ENCODE measurements around the gene C20orf144. TPM values are rescaled to one million over a fixed set of nuclear protein-coding genes. Genes with fewer than 3 reads are reported as not detected.

Gene C20orf144
- polyA plus RNA-seq, 4 donors = 0.11 to 0.46 (median 0.44) TPM

DNA sequence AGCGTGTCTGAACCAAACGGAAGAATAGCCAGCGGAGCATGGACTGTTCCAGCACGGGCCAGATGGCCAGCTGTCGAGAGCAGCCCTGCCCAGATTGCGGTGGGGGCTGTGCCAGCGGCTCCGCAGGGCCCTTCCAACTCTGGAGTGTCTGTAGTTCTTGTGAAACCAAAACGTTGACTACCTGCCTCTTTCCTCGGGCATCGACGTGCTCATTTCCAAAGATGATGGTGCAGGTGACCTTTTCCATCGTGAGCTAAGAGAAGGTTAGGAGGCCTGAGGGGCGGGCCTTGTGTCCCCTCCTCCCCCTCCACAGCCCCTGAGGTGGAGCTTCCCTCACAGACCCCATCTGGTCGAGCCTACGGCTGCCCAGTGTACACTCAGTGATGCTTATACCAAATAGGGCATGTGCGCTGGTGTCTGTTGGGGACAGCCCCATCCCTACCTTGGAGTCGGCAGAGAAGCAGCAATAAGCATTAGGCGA is 12.9 kb upstream of the C20orf144 start:
- DNase-seq (ENCODE audit: low read depth in 4 of 4, low spot score in 2 of 4) = no peak

- no peak for DNase-seq (ENCODE audit: low read depth in 4 of 4, low spot score in 2 of 4)
Measured at GRCh38 chr20:33650111-33650752, 11.9 kb upstream of the C20orf144 start.

DNA sequence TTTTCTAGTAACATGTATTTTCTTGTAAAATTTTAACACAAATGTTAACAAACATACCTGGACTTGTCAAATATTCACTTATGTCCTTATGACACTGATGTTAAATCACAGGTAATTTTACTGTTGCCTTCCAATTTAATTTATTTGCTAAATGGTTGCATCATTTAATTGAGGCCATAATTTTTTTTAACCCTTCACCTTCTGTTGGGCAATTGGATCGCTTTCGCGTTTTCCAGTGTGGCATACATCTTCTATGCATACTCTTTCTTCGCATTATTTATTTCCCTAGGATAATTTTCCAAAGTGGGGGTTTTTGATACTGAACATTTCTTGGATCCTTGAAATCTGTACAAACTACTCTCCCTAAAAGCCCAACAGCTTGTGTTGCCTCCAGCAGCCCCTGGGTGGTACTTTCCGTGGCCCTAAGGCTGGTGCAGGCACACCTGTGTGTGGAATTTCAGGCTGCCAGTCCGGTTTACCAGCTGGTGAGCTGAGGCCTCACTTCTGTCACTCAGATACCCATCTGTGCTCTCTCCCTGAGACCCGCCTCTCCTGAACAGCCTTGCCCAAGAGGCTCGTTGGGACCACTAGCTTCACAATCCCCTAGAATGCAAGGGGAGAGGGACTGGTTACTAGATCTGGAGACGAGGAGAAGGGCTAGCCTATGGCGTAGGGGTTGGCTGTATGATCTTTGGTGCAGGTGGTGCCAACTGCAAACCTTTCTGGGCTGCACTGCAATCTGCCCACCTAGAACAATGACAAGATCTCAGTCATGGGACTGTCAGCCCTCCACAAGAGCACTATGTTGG is 11.2 kb upstream of the C20orf144 start:
- no peak for DNase-seq (ENCODE audit: low read depth in 4 of 4, low spot score in 2 of 4)

DNA sequence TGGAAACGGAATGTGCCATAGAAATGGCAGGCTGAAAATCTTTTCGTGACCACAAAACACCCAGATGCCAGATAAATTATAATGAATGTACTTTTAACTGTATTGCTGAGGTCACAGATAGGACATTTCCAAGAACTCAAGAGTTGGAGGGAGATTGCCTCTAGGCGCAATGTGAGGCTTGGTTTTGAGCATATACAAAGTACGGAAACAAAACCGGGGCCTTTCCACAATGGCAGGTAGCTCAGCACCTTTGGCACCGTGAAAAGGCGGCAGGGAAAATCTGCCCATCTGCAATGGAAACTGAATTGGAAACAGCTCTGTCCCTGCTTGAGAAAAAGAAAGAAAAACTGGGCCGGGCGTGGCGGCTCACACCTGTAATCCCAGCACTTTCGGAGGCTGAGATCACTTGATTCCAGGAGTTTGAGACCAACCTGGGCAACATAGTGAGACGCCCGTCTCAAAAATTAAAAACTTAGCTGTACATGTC is 10.5 kb upstream of the C20orf144 start:
- DNase-seq (ENCODE audit: low read depth in 4 of 4, low spot score in 2 of 4) = no peak

DNA sequence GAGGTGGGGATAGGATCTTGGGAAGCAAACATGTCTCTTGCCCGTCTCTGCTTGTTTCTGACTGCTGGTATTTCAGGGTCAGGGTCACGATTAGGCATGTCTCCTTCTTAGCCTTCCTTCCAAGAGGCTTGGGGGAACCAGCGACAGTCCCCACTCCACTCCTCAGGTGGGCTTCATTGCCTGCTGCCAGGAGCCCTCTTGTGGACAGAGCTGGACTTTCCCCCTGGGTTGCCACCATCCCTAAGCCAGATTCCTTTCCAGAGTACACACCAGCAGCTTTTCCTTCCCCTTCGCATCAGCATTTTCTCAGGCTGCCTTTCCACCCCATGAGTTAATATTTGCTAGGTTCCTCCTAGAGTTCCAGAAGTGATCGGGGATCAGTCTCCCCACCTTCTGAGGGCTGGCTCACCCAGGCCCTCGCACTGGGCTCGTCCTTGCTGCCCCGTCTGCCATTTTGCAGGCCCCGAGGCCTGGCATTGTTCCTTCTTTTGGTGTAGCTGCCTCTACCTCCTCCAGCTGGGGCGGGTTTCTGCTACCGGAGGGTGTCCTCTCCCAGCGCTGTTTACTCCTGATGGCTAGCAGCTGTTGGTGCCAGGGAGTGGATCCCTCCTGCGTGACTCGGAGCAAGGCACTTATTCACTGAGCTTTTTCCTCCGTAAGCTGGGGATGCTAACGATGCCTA is 8.8 kb upstream of the C20orf144 start:
- DNase-seq (ENCODE audit: low read depth in 4 of 4, low spot score in 2 of 4) = no peak

- DNase-seq (ENCODE audit: low read depth in 4 of 4, low spot score in 2 of 4) = no peak
Measured at GRCh38 chr20:33653900-33654596, 8.1 kb upstream of the C20orf144 start.

DNA sequence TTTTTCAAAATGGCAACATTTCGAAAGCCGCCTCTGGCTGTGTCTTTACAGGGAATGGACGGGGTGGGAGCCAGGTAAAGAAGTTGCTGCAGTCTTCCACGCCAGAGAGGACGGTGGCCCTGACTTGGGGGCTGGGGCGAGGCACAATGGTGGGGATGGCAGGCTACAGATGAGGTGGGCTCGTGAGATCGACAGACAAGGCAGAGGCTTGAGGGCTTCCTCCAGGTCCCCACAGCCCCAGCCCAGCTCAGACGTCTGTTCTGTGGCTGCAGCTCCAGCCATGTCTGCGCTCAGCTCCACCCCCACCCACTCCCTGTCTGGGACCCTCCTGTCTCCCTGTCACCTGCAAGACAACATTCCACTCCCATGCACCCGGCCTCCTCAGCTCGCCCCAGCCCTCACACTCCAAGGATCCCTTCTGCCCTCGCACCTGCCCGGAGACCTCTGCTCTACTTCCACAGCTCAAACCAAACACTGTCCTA is 7.4 kb upstream of the C20orf144 start:
- DNase-seq (ENCODE audit: low read depth in 4 of 4, low spot score in 2 of 4) = no peak

DNA sequence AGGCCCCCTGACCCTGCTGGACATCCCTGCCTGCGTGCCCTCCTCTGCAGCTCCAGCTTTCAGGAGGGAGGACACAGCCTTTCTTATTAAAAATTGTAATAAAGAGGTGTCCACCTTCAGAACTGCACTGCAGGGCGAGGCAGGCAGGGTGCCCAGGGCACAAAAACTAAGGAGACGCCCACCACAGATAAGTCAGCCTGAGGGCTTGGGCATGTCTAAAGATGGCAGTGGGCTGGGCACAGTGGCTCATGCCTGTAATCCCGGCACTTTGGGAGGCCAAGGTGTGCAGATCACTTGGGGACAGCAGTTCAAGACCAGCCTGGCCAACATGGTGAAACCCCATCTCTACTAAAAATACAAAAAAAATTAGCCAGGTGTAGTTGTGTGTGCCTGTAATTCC is 7.0 kb upstream of the C20orf144 start:
- no peak for DNase-seq (ENCODE audit: low read depth in 4 of 4, low spot score in 2 of 4)

- no peak for DNase-seq (ENCODE audit: low read depth in 4 of 4, low spot score in 2 of 4)
Measured at GRCh38 chr20:33656010-33656782, 5.9 kb upstream of the C20orf144 start.

DNA sequence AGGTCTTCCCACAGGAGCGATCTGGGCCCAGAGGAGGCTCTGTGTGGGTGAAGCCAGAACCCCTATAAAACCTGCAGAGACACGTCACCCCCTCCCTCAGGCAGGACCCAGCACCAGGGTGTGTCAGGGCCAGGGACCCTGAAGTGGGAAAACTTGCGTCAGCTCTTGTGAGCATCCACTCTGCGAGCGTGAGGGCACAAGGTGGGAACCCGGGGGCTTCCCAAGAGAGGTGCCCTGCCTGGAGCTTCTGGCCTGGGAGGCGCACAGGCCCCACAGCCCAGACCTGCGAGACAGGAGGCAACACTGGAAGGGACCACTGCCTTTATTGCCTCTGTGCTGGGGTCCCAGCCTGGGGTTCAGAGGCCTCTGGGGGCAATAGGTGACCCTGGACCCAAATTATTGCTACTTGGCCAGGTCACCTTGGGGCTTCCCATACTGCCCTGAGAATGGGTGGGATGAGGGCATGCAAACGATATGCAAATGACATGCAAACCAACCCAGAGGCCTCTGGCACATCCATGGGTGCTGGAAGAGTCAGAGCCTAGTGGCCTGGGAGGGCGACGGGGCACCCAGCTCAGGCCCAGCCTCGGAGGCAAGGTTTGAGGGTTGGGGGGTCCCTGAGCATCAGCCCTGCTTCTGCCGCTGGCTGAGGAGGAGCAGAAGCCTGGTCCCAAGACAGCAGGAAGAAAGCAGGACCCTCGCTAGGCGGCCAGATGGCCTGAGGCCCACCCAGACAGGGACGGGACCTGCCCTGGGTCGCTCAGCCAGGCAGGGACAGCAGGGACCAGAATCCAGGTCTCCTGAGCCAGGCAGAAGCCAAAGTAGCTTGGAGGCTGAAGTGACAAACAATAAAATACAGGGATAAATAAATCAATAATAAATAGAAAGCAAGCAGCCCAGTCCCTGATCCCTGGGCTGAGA is 5.1 kb upstream of the C20orf144 start:
- DNase-seq (ENCODE audit: low read depth in 4 of 4, low spot score in 2 of 4) = no peak

DNA sequence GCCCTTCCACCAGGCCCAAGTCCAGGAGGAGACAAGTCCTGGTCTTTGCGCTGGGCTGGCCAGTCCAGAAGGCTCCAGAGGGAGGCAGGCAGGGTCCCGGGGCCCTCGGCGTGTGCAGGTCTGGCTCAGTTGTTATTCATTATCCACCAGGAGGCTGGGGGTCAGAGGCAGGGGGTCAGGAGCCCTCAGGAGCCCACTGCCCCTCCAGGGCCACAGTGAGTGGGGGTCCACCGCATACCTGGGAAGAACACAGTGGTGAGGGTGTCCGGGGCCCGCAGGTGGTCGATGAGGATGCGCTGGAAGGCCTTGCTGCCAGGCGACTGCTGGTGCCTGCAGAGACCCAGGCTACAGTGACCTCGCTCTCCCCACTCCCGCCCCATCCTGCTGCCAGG is 4.4 kb upstream of the C20orf144 start:
- DNase-seq (ENCODE audit: low read depth in 4 of 4, low spot score in 2 of 4) = no peak

GRCh38 chr20:33658510-33658909 is 3.6 kb upstream of the C20orf144 start:
- DNase-seq (ENCODE audit: low read depth in 4 of 4, low spot score in 2 of 4) = no peak

DNA sequence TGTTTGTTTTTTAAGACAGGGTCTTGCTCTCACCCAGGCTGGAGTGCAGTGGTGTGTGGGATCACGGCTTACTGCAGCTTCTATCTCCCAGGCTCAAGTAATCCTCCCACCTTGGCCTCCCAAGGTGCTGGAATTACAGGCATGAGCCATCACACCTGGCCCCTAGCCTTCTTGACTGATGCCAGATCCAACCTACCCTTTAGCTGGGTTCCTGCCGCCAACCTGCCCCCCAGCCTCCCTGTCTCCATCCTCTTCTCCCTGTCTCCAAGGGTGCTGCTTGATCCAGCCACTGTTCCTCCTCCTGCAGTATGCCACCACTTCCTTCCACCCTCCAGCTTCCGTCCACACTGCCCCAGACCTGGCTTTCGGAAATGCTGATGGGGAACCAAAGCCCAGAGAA is 3.2 kb upstream of the C20orf144 start:
- no peak for DNase-seq (ENCODE audit: low read depth in 4 of 4, low spot score in 2 of 4)

GRCh38 chr20:33659341-33660034 is 2.6 kb upstream of the C20orf144 start:
- no peak for DNase-seq (ENCODE audit: low read depth in 4 of 4, low spot score in 2 of 4)

- DNase-seq (ENCODE audit: low read depth in 4 of 4, low spot score in 2 of 4) = no peak
Measured at GRCh38 chr20:33660035-33660684, 2.0 kb upstream of the C20orf144 start.

DNA sequence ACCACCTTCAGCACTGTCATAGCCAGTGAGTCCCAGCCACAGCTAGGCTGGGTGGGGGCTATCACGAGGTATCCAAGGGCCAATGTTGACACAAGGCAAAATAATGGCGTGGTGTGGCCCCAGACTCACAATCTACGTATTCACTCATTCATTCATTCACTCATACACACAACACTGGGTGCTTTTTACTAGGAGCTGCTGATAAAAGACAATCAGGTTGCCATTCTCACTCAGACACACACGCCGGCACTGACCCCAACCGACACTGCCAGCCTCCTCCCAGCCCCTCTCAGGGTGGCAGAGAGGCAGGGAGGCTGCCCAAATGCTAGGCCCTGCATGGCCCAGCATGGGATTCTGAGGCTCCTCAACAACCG is 1.5 kb upstream of the C20orf144 start:
- DNase-seq (ENCODE audit: low read depth in 4 of 4, low spot score in 2 of 4) = no peak

DNA sequence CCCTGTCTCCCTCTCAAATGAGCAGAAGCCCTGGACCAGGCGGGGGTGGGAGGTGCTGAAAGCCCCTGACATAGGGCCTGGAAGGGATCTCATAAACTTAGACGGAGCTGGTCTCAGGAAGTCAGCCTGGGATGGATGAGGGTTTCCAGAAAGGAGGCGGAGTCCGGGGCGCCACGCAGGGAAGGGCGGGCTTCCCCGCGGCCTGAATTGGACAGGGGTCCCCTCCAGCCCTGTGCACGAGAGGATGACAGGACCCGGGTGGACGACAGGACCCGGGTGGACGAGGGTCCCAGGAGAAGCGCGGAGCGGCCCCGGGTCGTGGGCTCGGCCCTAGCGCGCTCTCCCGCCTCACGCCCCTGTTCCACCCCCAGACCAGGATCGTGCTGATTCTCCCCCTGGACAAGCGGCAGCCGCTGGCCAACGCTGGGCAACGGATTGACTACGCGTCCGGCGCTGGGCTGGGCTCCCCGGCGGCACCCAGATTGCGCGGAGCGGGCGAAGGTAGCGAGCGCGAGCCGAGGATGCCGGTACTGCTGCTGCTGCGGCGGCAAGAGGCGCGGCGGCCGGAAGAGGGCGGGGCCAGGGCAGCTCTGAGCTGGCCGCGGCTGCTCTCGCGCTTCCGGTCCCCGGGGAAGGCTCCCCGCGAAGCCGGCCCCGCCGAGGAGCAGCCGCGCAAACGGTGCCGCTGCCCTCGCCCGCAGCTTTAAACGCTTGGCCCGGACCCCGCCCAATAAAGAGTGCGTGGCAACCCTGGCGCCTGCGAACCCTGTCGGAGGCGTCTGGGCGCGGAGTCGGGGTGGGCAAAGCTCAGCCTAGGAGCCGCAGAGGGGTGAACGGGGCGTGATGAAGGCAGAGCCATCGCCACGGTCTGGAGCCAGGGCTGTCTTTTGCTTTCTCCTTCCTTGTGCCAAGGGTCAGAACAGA is 1.3 kb downstream of the C20orf144 start:
- DNase-seq (ENCODE audit: low read depth in 4 of 4, low spot score in 2 of 4) = no peak
